GM04504 (cell line): ENCODE measurements around the gene SPATA2L.
A peak's percentile ranks its signal among the peaks of the same experiment; 100 is the strongest.

Source experiments
- DNase-seq: peaks from one replicate; pipeline ENCODE4 v3.0.0-alpha.2; 2012; ENCODE audit warnings: low read depth

Gene SPATA2L

GRCh38 chr16:89727406-89728120 is 26.1 kb upstream of the SPATA2L start:
- no peak for DNase-seq

DNA sequence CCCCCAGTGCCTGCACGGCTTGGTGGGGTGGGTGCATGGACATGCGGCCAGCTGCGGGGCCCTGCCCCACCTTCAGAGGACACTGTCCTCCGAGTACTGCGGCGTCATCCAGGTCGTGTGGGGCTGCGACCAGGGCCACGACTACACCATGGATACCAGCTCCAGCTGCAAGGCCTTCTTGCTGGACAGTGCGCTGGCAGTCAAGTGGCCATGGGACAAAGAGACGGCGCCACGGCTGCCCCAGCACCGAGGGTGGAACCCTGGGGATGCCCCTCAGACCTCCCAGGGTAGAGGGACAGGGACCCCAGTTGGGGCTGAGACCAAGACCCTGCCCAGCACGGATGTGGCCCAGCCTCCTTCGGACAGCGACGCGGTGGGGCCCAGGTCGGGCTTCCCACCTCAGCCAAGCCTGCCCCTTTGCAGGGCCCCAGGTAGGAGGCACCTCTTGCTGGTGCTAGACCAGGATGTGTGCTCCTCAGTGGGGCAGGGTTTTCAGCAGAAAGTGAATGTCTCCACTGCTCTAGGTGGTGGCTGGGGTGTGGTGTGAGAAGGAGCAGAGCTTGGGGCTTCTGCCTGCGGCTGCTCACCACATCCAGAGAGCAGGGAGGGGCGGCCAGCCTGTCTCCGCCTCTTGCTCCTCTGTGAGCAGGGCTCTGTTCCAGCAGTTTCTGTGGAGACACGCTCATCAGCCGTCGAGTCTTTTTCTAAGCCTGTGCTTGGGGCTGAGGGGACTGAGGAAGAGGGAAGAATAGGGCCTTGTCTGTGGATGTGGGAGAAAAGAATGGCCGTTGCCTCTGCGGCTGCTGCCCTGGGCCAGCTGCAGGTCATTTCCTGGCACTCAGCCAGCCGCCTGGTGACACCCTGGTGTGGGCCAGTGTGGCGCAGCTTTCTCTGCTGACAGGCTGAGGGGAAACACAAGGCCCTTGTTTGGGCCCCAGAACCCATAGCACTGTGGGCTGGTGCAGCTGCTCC is 22.1 kb upstream of the SPATA2L start:
- DNase-seq = no peak

DNA sequence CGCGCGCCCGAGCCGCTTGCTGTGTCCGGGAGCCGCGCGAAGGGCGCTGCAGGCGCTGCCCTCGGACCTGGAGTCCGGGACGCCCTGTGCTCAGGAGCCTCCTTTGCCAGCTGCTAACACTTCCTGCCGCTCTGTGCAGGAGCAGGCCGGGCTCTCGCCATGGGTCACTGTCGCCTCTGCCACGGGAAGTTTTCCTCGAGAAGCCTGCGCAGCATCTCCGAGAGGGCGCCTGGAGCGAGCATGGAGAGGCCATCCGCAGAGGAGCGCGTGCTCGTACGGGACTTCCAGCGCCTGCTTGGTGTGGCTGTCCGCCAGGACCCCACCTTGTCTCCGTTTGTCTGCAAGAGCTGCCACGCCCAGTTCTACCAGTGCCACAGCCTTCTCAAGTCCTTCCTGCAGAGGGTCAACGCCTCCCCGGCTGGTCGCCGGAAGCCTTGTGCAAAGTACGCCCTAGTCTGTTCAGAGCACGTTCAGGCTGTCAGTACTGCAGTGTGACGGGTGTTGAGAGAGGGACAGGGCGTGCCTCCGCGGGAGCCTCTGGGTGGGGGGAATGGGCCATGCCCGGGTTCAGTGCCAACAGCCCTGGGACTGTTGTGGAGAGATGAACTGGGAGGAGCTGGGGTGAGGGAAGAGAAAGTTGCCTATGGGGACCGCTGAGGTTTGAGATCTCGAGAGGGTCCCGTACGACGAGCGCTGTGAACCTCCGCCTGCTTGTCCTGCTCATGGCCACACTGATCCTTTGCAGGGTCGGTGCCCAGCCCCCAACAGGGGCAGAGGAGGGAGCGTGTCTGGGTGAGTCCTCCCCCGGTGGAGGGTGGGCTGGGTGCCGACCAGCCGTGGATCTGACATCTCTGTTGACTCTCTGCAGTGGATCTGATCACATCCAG is 21.1 kb upstream of the SPATA2L start:
- DNase-seq = no peak

DNA sequence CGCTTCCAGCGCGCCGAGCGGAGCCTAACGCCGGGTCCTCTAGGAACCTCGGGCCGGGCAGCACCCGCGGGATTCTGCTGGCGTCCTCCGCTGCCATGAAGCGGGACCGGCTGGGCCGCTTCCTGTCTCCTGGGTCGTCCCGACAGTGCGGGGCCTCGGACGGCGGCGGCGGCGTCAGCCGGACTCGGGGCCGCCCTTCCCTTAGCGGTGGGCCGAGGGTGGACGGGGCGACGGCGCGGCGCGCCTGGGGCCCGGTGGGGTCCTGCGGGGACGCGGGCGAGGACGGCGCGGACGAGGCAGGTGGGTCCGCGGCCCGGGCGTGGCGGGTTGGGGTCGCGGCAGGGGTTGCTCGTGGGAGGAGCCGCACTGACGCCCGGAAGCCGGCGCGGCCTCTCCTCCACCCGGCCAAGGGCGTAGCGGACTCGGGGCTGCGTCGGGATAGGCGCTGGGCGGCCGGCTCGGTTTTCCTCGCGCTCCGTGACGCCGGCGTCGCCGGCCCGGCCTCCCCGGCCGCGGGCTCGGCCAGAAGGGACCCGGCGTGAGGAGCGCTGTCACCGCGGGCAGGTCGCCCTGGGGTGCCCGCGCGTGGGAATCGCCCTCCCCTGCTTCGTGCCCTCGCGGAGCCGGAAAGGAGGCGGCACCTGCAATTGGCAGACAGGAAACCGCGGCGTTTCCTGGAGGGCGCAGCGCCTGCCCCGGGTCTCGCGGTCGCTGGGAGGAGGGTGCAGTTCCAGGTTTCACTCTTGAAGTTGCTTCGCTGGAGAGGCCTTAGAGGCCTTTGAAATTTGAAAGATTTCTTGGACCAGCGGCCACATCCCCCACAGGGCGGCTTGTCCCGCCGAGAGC is 20.3 kb upstream of the SPATA2L start:
- no peak for DNase-seq

DNA sequence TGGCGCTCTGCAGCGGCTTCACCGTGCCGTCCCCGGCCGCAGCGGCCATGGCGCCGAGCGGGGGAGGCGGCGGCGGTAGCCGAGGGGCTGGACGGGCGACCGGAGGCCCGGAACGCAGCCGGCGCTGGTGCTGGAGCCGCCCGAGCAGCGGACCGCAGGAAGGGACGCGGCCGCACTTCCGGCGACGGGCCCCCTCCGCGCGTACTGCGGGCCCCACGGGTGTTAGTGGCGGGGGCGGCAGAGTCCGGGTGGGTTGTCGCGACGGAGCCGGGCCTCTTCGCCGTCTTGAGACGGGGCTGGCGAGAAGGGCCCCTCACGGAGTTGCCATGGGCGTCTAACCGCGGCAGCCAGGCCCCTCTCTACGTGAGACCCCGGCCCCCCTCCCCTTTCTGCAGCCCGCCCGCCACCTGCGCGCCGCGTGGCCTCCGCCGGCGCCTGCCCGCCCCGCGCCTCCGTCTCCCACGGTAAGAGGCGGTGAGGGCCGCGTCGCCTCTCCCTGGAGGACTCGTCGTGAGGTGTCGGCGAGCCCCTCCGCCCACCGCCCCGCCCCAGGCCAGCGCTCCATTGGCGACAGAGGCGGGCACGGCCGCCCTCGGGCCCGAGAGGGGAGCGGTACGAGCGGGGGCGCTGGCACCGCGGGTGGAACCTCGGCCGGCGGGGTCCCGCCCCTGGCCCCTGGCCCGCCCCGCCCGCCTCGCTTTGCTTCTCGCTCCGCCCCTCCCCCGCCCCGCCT is 19.5 kb upstream of the SPATA2L start, which contains the start of the genes VPS9D1 and ZNF276:
Gene VPS9D1 (minus strand): TSS at position 86 of the 733 bp plus-strand sequence. CDS start 37 bp downstream, at position 49.
Gene ZNF276 (plus strand): TSS at position 725 of the 733 bp plus-strand sequence. CDS start 104 bp downstream, outside the sequence.
- DNase-seq = peak; percentile 55

DNA sequence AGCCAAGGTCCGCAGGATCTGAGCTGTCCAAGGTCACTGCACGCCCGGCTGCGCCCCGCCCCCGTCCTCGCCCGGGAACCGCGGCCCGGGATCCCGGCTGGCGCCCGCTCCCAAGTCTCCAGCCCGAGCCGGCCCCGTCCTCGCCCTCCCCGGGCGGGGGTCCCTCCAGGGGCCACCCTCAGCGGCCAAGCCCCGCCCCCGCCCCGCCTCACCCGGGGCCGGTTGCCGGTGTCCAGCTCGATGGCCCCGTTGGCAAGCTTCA is 19.0 kb upstream of the SPATA2L start:
- no peak for DNase-seq

GRCh38 chr16:89717688-89718505 is 16.4 kb upstream of the SPATA2L start:
- no peak for DNase-seq

DNA sequence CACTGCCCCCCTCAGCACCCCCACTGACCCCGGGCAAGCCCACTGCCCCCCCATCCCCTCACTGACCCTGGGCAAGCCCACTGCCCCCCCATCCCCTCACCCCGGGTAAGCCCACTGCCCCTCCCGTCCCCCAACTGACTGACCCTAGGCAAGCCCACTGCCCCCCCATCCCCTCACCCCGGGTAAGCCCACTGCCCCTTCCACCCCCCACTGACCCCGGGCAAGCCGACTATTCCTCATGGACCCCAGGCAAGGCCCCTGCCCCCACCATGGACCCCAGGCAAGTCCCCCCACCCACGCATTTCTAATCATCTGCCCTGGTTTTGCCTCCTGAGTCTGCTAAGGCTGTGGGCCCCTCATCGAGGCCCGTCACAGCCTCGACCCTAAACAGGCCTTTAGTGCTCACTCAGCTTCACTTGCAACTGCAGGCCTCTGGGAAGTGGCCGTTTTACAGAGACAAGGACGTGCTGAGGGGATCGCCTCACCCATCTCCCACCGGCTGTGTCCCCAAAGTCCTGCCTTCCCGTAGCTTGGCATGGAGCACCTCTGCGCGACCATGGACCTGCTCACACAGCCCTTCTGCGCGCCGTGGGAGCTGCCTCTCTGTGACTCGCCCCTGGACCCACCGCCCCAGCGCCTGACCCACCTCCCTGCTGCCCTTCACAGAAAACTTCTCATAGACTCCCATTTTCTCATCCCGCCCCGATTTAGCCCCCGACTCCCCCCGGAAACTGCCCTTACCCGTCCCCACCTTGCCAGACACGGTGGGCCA is 15.6 kb upstream of the SPATA2L start:
- no peak for DNase-seq

- no peak for DNase-seq
These were observed 15.0 kb upstream of the SPATA2L start for GRCh38 chr16:89716493-89716892.

DNA sequence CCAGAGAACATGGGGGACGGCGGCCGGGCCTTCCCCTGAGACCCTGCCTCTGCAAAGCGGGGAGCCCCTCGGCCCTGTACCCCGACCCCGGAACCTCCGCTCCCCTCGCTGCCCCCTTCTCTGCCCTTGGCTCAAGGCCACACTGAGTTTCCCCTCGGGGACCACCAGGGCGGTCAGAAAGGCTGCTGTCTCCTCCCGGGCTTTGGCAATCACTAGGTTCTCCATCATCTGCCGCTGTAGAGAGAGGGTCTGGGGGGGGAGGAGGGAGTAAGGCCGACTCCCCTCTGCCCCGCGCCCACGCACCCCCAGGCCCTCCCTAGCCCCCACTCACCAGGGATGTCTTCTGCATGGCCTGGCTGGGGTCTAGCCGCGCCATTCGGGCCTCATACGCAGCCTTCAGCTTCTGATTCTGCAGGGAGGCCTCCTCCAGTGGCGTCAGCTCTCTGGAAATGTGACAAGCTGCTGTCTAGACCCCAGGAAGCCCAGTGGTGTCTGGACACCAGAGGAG is 10.8 kb upstream of the SPATA2L start:
- DNase-seq = no peak

GRCh38 chr16:89711601-89712273 is 10.2 kb upstream of the SPATA2L start:
- no peak for DNase-seq

DNA sequence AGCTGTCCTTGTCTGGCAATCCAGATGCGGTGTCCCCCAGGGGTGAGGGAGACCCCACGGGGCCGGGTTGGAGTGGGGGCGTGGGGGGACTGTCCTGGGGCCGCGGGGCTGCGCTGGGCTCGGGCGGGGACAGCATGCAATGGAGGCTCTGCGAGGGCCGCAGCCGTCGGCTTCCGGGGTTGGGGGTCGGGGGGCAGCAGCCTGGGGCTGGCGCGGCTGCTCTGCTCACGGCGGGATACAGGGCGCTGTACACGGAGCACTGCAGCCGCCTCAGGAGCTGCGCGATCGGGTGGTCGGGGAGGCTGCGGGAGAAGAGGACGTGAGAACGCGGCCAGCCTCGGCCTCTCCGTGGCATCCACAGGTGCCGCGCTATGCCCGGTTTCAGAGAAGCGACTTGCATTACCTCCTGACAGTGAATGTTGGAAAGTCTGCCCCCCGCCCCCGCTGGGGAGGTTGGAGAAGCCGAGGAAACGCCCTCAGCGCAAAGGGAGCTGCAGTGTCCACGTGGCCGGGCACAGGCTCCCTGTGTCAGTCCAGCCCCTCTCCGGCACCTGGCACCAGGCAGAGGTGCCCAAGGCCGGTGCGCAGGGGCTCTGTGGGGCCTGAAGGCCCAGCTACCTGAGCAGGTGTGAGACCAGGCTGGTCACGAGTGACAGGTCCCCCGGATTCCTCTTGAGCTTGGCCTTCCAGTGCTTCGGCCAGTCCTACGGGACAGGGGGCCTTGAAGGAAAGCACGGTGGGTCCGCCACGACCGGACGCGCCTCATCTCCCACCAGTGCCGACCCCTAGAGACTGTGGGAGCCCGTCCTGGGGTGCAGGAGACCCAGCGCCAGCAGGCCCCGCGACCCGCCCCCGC is 9.4 kb upstream of the SPATA2L start:
- no peak for DNase-seq

DNA sequence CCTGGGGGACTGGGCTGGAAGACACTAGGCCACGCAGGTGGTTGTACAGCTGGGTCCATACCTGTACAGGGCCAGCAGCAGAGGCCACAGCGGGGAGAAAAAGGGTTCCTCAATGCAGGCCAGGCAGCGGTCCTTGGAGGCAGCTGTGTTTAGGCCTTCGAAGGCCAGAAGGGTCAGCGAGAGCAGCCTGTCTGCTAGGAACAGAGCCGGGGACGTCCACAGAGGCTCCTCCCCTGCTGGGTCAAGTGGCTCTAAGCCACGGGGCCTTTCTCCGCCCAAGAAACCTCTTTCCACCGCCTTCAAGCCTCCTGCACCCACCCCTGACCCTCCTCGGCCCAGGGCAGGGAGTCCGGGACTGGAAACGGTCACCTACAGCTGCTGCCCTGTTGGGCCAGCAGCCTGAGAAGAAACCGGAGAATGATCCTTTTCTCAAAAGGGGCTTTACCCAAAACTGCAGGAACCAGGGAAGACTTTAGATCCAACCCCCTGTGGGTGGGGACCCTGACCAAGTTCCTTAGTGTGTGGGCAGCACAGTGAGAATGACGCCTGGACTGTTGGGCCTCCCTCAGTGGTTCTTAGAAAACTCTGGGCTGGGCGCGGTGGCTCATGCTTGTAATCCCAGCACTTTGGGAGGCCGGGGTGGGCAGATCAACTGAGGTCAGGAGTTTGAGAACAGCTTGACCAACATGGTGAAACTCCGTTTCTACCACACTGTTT is 8.4 kb upstream of the SPATA2L start:
- DNase-seq = no peak

DNA sequence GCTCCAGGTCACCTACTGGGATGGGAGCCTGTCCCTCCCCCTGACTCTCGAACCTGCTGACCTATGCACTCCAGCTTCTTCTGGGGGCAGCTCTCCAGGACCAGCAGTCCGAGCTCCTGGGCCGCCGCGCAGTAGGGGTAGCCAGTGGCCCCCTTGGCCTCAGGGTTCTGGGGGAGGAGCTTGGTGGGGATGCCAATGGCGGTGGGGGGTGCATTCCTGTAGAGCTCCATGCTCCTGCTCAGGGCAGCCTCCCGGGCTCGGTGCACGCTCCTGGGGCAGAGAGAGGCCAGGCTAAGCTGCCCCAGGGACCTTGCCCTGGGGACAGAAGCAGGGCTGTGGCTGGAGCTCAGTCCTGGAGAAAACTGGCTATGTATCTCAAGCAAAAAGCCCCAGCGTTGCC is 7.7 kb upstream of the SPATA2L start:
- DNase-seq = no peak

DNA sequence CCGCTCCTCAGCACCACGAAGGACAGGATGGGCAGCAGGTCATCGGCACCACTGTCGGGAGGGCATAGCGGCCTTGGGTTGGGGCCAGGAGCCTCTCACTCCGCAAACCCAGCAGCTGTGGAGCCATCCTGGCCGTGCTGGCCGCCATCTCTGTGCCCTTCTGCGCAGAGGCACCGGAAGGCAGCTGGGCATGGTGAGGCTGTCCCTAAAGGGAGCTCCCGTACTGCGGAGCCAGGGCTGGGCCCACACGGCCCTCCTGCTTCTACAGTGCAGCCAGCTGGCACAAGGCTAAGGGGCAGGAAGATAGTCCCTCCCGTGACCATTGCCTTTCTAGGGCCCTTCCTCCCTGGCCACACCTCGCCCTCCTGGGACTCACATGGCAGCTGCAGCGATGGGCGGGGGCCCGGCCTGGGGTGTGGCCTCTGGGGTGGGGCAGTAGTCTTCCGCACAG is 7.0 kb upstream of the SPATA2L start:
- no peak for DNase-seq

- DNase-seq = no peak
These were observed 6.2 kb upstream of the SPATA2L start for GRCh38 chr16:89707695-89708094.
